Stomach (tissue), 9 donors: ENCODE data around the gene ATP8A2. TPM values are rescaled to one million over a fixed set of nuclear protein-coding genes. Genes with fewer than 3 reads are reported as not detected.

Experiments used
- DNase-seq, 2 donors: peaks; one replicate each; pipeline versions ENCODE4 v3.0.0 to v3.0.0-alpha.2; 2013 to 2019
- H3K27ac ChIP-seq, 5 donors: fragments of 200-600 bp in 4 of 5; sonication (generic) in 4 of 5; one replicate each; pipeline ENCODE4 v1.5.1; 2013 to 2019; ENCODE audit warnings: mild to moderate bottlenecking in 1 of 5, moderate library complexity in 1 of 5
- H3K27me3 ChIP-seq, 3 donors: fragments of 200-600 bp; sonication (generic); one replicate each; pipeline ENCODE4 v1.5.1; 2017 to 2019; ENCODE audit warnings: mixed run types in 1 of 3
- H3K36me3 ChIP-seq, 4 donors: fragments of 200-600 bp; sonication (generic); 1 replicate in 3 of 4; 2 replicates in 1 of 4; pipeline ENCODE4 v1.5.1; 2016 to 2019
- H3K4me1 ChIP-seq, 4 donors: fragments of 200-600 bp; sonication (generic); one replicate each; pipeline ENCODE4 v1.5.1; 2016 to 2019
- H3K4me3 ChIP-seq, 4 donors: fragments of 200-600 bp; sonication (generic) in 3 of 4; one replicate each; pipeline ENCODE4 v1.5.1; 2016 to 2019; ENCODE audit warnings: mild to moderate bottlenecking in 1 of 4
- H3K9me3 ChIP-seq, 4 donors: fragments of 200-600 bp; sonication (generic); one replicate each; pipeline ENCODE4 v1.5.1; 2016 to 2019
- CTCF ChIP-seq, 7 experiments: fragments of 450-650 bp in 4 of 7; fragments of 200-600 bp in 3 of 7; sonication (generic) in 3 of 7; IDR thresholded peaks; one replicate each; pipeline ENCODE4 v1.5.1; 2016 to 2019; ENCODE audit warnings: antibody characterized with exemption in 7 of 7, control low read depth in 2 of 7, mild to moderate bottlenecking in 1 of 7
- EP300 ChIP-seq: sonication (generic); formaldehyde crosslinking; IDR thresholded peaks from one replicate; pipeline ENCODE4 v1.6.1; 2017; ENCODE audit warnings: antibody characterized with exemption
- POLR2A ChIP-seq, 4 donors: fragments of 450-650 bp; IDR thresholded peaks; one replicate each; pipeline ENCODE4 v1.6.1; 2016; ENCODE audit warnings: antibody characterized with exemption in 4 of 4, control low read depth in 2 of 4, mild to moderate bottlenecking in 1 of 4, moderate library complexity in 1 of 4
- POLR2AphosphoS5 ChIP-seq, 3 donors: sonication (generic); formaldehyde crosslinking; IDR thresholded peaks; one replicate each; pipeline ENCODE4 v1.6.1; 2016; ENCODE audit warnings: antibody characterized with exemption in 3 of 3
- WGBS, 5 donors: extraction: QIAGEN DNeasy Blood & Tissue Kit in 3 of 5; methylation state at CpG; one replicate each; pipeline versions ENCODE4 v1.1.5 to v1.1.7; 2013 to 2018; 5-methylcytosine and 5-hydroxymethylcytosine counted together
- intact Hi-C: fragments of 100-400 bp; cut with DNase I; formaldehyde crosslinking; loops from one replicate; pipeline ENCODE4 v1.15.1; 2023; ENCODE audit warnings: low total_unique reads
- polyA plus RNA-seq, 3 donors: library from polyadenylated mRNA; stranded (reverse); fragments of 200-250 nt; gene quantifications; one replicate each; pipeline ENCODE4 v1.2.3, GENCODE V29; 2013
- total RNA-seq, 5 donors: library from RNA; depleted of rRNA; stranded (reverse); fragments of >200 nt; gene quantifications; one replicate each; pipeline versions ENCODE4 v1.1.0 to v1.2.3, GENCODE V29; 2014 to 2016
- donor health status: healthy with polysubstance abuse.
- donor health status: Bipolar disorder and iron deficiency.
- donor health status: healthy.

The ATP8A2 gene
- total and polyA plus RNA-seq, 8 donors: 0.12 to 3.5 (median 0.20) TPM; not detected in 3

GRCh38 chr13:25633093-25633492, 261.3 kb downstream of the ATP8A2 start:
- no peaks in the 10 kb centered on the region for H3K36me3 ChIP-seq
- no peaks in the 10 kb centered on the region for H3K27me3 ChIP-seq
- TF ChIP-seq POLR2AphosphoS5 (IDR thresholded peaks at IDR 0.05) (no peak), CTCF (IDR thresholded peaks at IDR 0.05) (no peak), EP300 (no peak), POLR2A (IDR thresholded peaks at IDR 0.05) (no peak)
- H3K9me3 ChIP-seq: no peaks in the 10 kb centered on the region
- DNase-seq: peak in 1 of 2 donors; percentile 22
- 46 to 67% (median 61%) methylated on average over 5 of the region's 5 CpGs for WGBS, 5 donors
- no peak overlapping the region for H3K4me3 ChIP-seq
- no peaks in the 10 kb centered on the region for H3K4me1 ChIP-seq
- intact Hi-C loops: no loop called here
- no peak overlapping the region for H3K27ac ChIP-seq

GRCh38 chr13:25645681-25646080, 273.9 kb downstream of the ATP8A2 start:
- no peak for TF ChIP-seq CTCF (IDR thresholded peaks at IDR 0.05)
- TF ChIP-seq POLR2A (IDR thresholded peaks at IDR 0.05): no peak
- no peak for TF ChIP-seq EP300
- no peak for TF ChIP-seq POLR2AphosphoS5 (IDR thresholded peaks at IDR 0.05)
- no peak overlapping the region for H3K27ac ChIP-seq
- H3K27me3 ChIP-seq: no peaks in the 10 kb centered on the region
- no peak overlapping the region for H3K4me3 ChIP-seq
- peaks cover 0 to 19% (median 4%) of the 10 kb centered on the region in 4 donors for H3K9me3 ChIP-seq
- no peaks in the 10 kb centered on the region for H3K36me3 ChIP-seq
- no peaks in the 10 kb centered on the region for H3K4me1 ChIP-seq
- WGBS, 5 donors: 90 to 98% (median 94%) methylated on average over 1 of the region's 1 CpG
- intact Hi-C loops: no loop called here
- no peak for DNase-seq

GRCh38 chr13:25649001-25649633, 277.3 kb downstream of the ATP8A2 start:
- DNase-seq: no peak
- H3K9me3 ChIP-seq: peaks cover 0 to 11% (median 0%) of the 10 kb centered on the region in 4 donors
- H3K27ac ChIP-seq: no peak overlapping the region
- no peak overlapping the region for H3K4me3 ChIP-seq
- intact Hi-C loops: no loop called here
- no peak for TF ChIP-seq CTCF (IDR thresholded peaks at IDR 0.05)
- TF ChIP-seq POLR2AphosphoS5 (IDR thresholded peaks at IDR 0.05): no peak
- TF ChIP-seq EP300: no peak
- TF ChIP-seq POLR2A (IDR thresholded peaks at IDR 0.05): no peak
- H3K4me1 ChIP-seq: no peaks in the 10 kb centered on the region
- no peaks in the 10 kb centered on the region for H3K36me3 ChIP-seq
- no peaks in the 10 kb centered on the region for H3K27me3 ChIP-seq
- 15 to 44% (median 38%) methylated on average over 1 of the region's 1 CpG for WGBS, 5 donors

- 39 to 70% (median 64%) methylated on average over 2 of the region's 2 CpGs for WGBS, 5 donors
- Histone ChIP-seq H3K4me1 (no peaks in the 10 kb centered on the region), H3K4me3 (no peak overlapping the region), H3K27ac (no peak overlapping the region), H3K9me3 (peaks cover 0 to under 1% (median 0%) of the 10 kb centered on the region in 4 donors), H3K36me3 (no peaks in the 10 kb centered on the region), H3K27me3 (no peaks in the 10 kb centered on the region)
- TF ChIP-seq POLR2AphosphoS5 (IDR thresholded peaks at IDR 0.05) (no peak), EP300 (no peak), POLR2A (IDR thresholded peaks at IDR 0.05) (no peak), CTCF (IDR thresholded peaks at IDR 0.05) (no peak)
- DNase-seq: no peak
- intact Hi-C loops: no loop called here
Observed at GRCh38 chr13:25652764-25653163, 281.0 kb downstream of the ATP8A2 start.
